GM21723 (cell line): ENCODE results near the gene PREX1.
"Not testable (repeated sequence)": the region's sequence is repeated elsewhere in the genome, so short reads cannot be mapped to it uniquely, and the experiment has no call there.

Source experiments
- ATAC-seq: cut with Tn5 transposase; IDR thresholded peaks from one replicate; pipeline ENCODE4 v1.9.1; 2021; ENCODE audit warnings: mild to moderate bottlenecking, moderate library complexity; ENCODE audit not compliant: unreplicated experiment

The PREX1 gene

GRCh38 chr20:48759631-48760245 lies 68.1 kb downstream of the PREX1 start:
- no peak for ATAC-seq

GRCh38 chr20:48758206-48758820 lies 69.5 kb downstream of the PREX1 start:
- ATAC-seq, result no peak

GRCh38 chr20:48756774-48757173 lies 71.0 kb downstream of the PREX1 start:
- not testable (repeated sequence) for ATAC-seq

GRCh38 chr20:48754292-48754691 lies 73.5 kb downstream of the PREX1 start:
- no peak for ATAC-seq

- no peak for ATAC-seq
Observed at GRCh38 chr20:48752963-48753362, 74.8 kb downstream of the PREX1 start.

- ATAC-seq, result no peak
Observed at GRCh38 chr20:48751871-48752270, 75.9 kb downstream of the PREX1 start.

GRCh38 chr20:48750941-48751635 lies 76.7 kb downstream of the PREX1 start:
- ATAC-seq, result no peak

GRCh38 chr20:48750376-48750775 lies 77.4 kb downstream of the PREX1 start:
- no peak for ATAC-seq

GRCh38 chr20:48749437-48749836 lies 78.4 kb downstream of the PREX1 start:
- ATAC-seq, result no peak

- no peak for ATAC-seq
Observed at GRCh38 chr20:48748556-48748955, 79.2 kb downstream of the PREX1 start.

- no peak for ATAC-seq
Observed at GRCh38 chr20:48747840-48748414, 79.9 kb downstream of the PREX1 start.

- no peak for ATAC-seq
Observed at GRCh38 chr20:48745330-48745729, 82.5 kb downstream of the PREX1 start.

GRCh38 chr20:48744515-48744914 lies 83.3 kb downstream of the PREX1 start:
- ATAC-seq, result no peak

- no peak for ATAC-seq
Observed at GRCh38 chr20:48743807-48744206, 84.0 kb downstream of the PREX1 start.

- no peak for ATAC-seq
Observed at GRCh38 chr20:48742912-48743680, 84.7 kb downstream of the PREX1 start.

GRCh38 chr20:48742233-48742632 lies 85.6 kb downstream of the PREX1 start:
- ATAC-seq, result no peak

- ATAC-seq, result no peak
Observed at GRCh38 chr20:48741669-48742068, 86.1 kb downstream of the PREX1 start.

- peak; percentile 43 for ATAC-seq
Observed at GRCh38 chr20:48740712-48741111, 87.1 kb downstream of the PREX1 start.

- ATAC-seq, result no peak
Observed at GRCh38 chr20:48740292-48740649, 87.5 kb downstream of the PREX1 start.

GRCh38 chr20:48739395-48740291 lies 88.2 kb downstream of the PREX1 start:
- ATAC-seq, result no peak
